ENCODE measurements around the gene SMCO3.
"Not testable (repeated sequence)": the region's sequence is repeated elsewhere in the genome, so short reads cannot be mapped to it uniquely, and the experiment has no call there.

SMCO3 gene

GRCh38 chr12:14774074-14774905, 39.7 kb downstream of the SMCO3 start:
- DNase-seq, result peak; percentile 89

DNA sequence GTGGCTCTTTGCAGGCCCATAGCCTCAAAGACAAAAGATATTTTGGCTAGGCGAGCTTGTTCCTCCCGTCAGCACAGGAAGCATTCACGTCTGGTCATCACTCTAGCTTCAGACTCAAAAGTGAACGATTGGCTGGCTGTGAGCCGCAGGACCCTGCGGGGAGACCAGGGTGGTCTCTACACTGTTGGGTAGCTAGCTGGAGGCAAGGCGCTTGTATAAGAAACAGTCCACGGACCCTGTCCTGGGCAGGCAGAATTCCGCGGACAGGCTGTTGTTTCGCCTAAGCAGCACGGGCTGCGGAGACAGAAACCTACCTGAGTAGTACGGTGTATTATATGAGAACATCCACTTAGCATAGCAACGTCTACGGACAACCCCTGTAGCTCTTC, 40.3 kb downstream of the SMCO3 start:
- DNase-seq, result no peak

GRCh38 chr12:14772946-14773345, 41.0 kb downstream of the SMCO3 start:
- DNase-seq, result no peak

- DNase-seq, result peak; percentile 19
Observed at GRCh38 chr12:14771651-14772137, 42.3 kb downstream of the SMCO3 start.

- DNase-seq, result peak; percentile 94
Observed at GRCh38 chr12:14770496-14771461, 43.2 kb downstream of the SMCO3 start.

GRCh38 chr12:14769969-14770495, 44.0 kb downstream of the SMCO3 start:
- peak; percentile 91 for DNase-seq

- no peak for DNase-seq
Observed at GRCh38 chr12:14769466-14769968, 44.5 kb downstream of the SMCO3 start.

GRCh38 chr12:14768823-14769405, 45.1 kb downstream of the SMCO3 start:
- peak; percentile 62 for DNase-seq

GRCh38 chr12:14767617-14768016, 46.4 kb downstream of the SMCO3 start:
- no peak for DNase-seq

DNA sequence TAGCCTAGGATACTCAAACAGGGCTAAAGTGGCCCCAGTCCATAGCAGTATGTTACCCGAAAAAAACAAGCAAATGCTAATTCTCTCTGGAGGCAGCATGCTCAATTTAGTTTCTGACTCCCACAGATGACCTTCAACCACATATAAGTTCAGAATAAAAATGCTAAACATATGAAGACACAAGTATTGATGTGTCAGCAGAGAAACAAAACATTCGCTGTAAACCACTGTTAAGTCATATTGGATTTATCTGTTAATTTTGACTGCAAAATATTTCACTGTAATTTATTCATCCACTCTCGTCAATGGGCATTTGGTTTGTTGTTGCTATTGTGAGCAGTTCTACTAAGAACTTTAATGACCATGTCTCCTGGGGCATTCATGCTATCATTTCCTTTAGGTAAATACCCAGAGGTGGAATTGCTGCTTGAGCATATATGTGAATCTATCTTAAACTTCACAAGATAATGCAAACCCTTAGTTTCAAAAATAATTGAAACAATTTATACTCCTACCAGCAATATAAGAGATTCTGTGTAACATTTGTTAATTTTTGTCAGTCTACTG, 47.2 kb downstream of the SMCO3 start:
- no peak for DNase-seq

DNA sequence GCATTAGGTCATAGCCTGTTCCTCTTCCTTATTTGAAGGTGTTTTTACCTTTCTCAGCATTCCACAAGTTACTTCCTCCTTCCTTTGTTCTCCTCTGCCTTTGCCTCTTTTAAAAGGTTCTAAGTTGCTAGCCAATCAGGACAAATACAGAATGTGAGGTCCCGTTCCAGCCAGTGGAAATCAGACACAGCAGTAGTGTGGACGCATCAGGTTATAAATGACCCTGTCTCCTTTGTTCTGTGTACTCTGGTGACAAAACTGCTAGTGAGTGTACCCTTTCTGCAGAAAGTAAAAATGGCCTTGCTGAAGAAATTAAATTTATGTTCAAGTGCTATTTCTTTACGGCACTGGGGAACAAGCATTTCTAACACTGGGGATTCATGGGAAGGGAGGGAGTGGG, 48.0 kb downstream of the SMCO3 start:
- not testable (repeated sequence) for DNase-seq

DNA sequence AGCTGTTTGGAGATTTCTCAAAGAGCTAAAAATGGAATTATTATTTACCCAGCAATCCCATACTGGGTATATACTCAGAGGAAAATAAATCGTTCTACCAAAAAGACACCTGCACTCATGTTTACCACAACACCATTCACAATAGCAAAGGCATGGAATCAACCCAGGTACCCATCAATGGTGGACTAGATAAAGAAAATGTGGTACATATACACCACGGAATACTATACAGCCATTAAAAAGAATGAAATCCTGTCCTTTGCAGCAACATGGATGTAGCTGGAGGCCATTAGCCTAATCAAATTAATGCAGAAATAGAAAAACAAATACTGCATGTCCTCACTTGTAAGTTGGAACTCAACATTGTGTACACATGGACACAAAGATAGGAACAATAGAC, 48.6 kb downstream of the SMCO3 start:
- no peak for DNase-seq

- not testable (repeated sequence) for DNase-seq
Observed at GRCh38 chr12:14759711-14760280, 54.2 kb downstream of the SMCO3 start.

GRCh38 chr12:14756334-14757143, 57.4 kb downstream of the SMCO3 start:
- DNase-seq, result no peak
